ENCODE measurements around the gene SLC13A5. TPM values are rescaled to one million over a fixed set of nuclear protein-coding genes. Genes with fewer than 3 reads are reported as not detected.

The SLC13A5 gene
- total and polyA plus RNA-seq, 10 of the 15 experiments (the other 5 are each of a cell fraction or from before 2014, with no cell fraction given), result 0.23 TPM; not detected in 9

DNA sequence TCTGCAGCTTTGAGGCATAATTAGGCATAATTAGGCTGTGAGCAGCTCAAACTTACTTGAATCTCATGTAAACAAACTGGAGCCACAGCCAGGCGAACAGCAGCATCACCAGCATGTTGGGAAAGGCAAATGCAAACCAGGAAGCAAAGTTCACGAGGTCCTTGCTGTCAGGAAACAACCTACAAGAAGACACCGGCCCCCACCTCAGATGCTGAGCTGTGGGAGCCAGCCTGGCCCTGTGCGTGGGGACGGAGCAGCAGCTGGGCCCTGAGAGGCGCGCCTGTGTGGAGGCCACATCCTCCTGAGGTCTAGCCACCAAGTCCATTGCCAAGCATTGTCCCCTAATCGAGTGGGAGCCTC is 12.2 kb downstream of the SLC13A5 start (continued):
- TF ChIP-seq, protein P1, sequence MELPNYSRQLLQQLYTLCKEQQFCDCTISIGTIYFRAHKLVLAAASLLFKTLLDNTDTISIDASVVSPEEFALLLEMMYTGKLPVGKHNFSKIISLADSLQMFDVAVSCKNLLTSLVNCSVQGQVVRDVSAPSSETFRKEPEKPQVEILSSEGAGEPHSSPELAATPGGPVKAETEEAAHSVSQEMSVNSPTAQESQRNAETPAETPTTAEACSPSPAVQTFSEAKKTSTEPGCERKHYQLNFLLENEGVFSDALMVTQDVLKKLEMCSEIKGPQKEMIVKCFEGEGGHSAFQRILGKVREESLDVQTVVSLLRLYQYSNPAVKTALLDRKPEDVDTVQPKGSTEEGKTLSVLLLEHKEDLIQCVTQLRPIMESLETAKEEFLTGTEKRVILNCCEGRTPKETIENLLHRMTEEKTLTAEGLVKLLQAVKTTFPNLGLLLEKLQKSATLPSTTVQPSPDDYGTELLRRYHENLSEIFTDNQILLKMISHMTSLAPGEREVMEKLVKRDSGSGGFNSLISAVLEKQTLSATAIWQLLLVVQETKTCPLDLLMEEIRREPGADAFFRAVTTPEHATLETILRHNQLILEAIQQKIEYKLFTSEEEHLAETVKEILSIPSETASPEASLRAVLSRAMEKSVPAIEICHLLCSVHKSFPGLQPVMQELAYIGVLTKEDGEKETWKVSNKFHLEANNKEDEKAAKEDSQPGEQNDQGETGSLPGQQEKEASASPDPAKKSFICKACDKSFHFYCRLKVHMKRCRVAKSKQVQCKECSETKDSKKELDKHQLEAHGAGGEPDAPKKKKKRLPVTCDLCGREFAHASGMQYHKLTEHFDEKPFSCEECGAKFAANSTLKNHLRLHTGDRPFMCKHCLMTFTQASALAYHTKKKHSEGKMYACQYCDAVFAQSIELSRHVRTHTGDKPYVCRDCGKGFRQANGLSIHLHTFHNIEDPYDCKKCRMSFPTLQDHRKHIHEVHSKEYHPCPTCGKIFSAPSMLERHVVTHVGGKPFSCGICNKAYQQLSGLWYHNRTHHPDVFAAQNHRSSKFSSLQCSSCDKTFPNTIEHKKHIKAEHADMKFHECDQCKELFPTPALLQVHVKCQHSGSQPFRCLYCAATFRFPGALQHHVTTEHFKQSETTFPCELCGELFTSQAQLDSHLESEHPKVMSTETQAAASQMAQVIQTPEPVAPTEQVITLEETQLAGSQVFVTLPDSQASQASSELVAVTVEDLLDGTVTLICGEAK (IDR thresholded peaks at IDR 0.05; ENCODE audit: borderline replicate concordance), result no peak
- TF ChIP-seq DPF2 (IDR thresholded peaks at IDR 0.05) (no peak), POLR2A (IDR thresholded peaks at IDR 0.05; ENCODE audit: low read depth, low read length) (no peak)

DNA sequence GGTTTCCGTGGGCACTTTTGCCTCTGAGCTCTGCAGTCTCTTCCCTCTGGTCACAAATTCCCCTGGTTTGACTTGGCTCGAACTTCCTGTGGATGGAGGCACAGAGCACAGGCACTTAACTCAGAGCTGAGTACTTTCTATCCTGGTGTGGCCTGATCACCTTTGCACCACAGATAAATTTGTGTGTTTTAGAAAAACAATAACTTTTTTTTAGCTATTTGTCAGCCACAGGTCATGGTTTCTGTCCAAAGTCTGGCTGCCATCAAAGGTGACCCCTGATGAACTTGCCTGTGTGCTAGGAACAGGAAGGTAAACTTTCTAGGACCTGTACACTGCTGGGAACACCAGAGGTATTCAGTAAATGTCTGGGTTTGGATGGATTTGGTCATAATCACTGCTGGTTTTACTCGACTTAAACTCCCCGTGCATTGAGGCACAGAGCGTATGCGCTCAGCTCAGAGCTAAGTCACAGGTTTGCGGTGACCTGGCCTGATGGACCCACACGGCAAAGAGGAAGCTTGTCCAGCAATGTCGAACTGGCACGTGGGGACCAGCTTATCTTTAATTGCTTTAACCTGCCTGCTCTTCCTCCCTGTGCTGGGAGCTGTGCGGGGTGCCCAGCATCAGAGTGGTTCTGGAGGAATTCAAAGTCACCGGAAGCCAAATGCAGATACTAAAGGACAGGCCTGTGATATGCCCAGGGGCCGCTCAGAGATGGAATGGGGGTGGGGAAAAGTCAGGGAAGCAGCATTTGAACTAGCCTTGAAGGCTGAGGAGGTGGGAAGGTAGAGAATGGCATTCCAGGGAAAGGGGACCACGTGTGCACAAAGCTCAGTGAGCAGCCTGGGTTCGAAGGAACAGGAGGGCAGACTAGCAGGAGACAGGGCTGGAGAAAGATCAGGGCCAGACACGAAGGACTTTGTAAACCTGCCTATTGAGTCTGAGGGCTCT is 12.9 kb downstream of the SLC13A5 start:
- Histone ChIP-seq H3K27me3 (replicated peaks in 1 of 2; ENCODE audit: control insufficient read depth in 2 of 2, insufficient read depth in 2 of 2, low read length in 1 of 2) (peaks cover 0 to 1% of the 10 kb centered on the region in 2 experiments; a peak in 2 of 4 replicates), H3K4me3 (no peak overlapping the region), H3K4me1 (ENCODE audit: control insufficient read depth, insufficient read depth, low read length) (no peaks in the 10 kb centered on the region), H3K4me2 (ENCODE audit: control insufficient read depth, insufficient read depth) (no peak overlapping the region), H2AFZ (ENCODE audit: control insufficient read depth, low read depth, low read length) (no peak overlapping the region), H3K79me2 (ENCODE audit: control insufficient read depth, insufficient read depth, low read length) (no peaks in the 10 kb centered on the region), H4K20me1 (ENCODE audit: control insufficient read depth, insufficient read depth) (no peaks in the 10 kb centered on the region), H3K36me3 (ENCODE audit: control insufficient read depth in 2 of 2, insufficient read depth in 2 of 2, low read length in 1 of 2) (no peaks in the 10 kb centered on the region), H3K9ac (ENCODE audit: control insufficient read depth, insufficient read depth, low read length) (no peak overlapping the region), H3K9me3 (replicated peaks; ENCODE audit: control insufficient read depth, insufficient read depth, low read length) (no peaks in the 10 kb centered on the region), H3K27ac (ENCODE audit: control insufficient read depth, insufficient read depth) (no peak overlapping the region)
- ChIA-PET CTCF (interaction anchor here (0.9 to 2.1 kb wide), 3 partner anchors 34 to 227 kb away, joined by 3 to 9 read pairs (median 3); no protein-coding TSS in a partner anchor), POLR2A (interaction anchor here (1.2 kb wide), 1 partner anchor 9 kb away, joined by 3 read pairs; no protein-coding TSS in a partner anchor), SMC1A (ENCODE audit: uncharacterized antibody, unreplicated experiment) (interaction anchor here (1.7 kb wide), 1 partner anchor 9 kb away, joined by 3 read pairs; no protein-coding TSS in a partner anchor), RAD21 (ENCODE audit: unreplicated experiment) (no interaction called here)
- DNase-seq (ENCODE audit: low read depth, low spot score) (no peak), ATAC-seq (no peak), FAIRE-seq (no peak)
- in situ Hi-C loops (cut with MboI) (no loop called here), intact Hi-C loops (cut with micrococcal nuclease; ENCODE audit: unreplicated experiment) (no loop called here)
- no TSS peak for BruUV-seq (replicated peaks)
- WGBS (ENCODE audit: insufficient coverage, insufficient replicate concordance, low lambda C conversion rate, missing lambda C conversion rate), result 43% methylated on average over 16 of the region's 16 CpGs
- TF ChIP-seq ZBTB4 (CRISPR knock-in tag; IDR thresholded peaks at IDR 0.05), result no peak
- no peak for TF ChIP-seq LARP7 (IDR thresholded peaks at IDR 0.05)
- no peak for TF ChIP-seq WRNIP1 (IDR thresholded peaks at IDR 0.05; ENCODE audit: borderline replicate concordance, low read depth, low read length)
- TF ChIP-seq IRF3 (IDR thresholded peaks at IDR 0.05), result no peak
- TF ChIP-seq JUND (IDR thresholded peaks at IDR 0.05; ENCODE audit: low read depth, low read length), result no peak
- TF ChIP-seq YBX1 (IDR thresholded peaks at IDR 0.05), result no peak
- TF ChIP-seq NBN (IDR thresholded peaks at IDR 0.05), result no peak
- no peak for TF ChIP-seq MYC (IDR thresholded peaks at IDR 0.05; ENCODE audit: insufficient read depth, insufficient read length, insufficient replicate concordance, low read length, severe bottlenecking)
- TF ChIP-seq, protein P2, sequence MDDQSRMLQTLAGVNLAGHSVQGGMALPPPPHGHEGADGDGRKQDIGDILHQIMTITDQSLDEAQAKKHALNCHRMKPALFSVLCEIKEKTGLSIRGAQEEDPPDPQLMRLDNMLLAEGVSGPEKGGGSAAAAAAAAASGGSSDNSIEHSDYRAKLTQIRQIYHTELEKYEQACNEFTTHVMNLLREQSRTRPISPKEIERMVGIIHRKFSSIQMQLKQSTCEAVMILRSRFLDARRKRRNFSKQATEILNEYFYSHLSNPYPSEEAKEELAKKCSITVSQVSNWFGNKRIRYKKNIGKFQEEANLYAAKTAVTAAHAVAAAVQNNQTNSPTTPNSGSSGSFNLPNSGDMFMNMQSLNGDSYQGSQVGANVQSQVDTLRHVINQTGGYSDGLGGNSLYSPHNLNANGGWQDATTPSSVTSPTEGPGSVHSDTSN (IDR thresholded peaks at IDR 0.05; ENCODE audit: insufficient replicate concordance, low read depth, low read length), result no peak
